H9 (cell line): ENCODE results near the gene TTC7B. TPM values are rescaled to one million over a fixed set of nuclear protein-coding genes. Genes with fewer than 3 reads are reported as not detected.

Source experiments
- DNase-seq: peaks from one replicate; pipeline ENCODE4 v3.0.0-alpha.2; 2017
- H2AFZ ChIP-seq: one replicate; pipeline ENCODE4 v1.6.1; 2013; ENCODE audit warnings: mild to moderate bottlenecking, low read length, control low read depth, moderate library complexity
- H2AK5ac ChIP-seq: 2 replicates; pipeline ENCODE4 v1.6.1; 2013; ENCODE audit warnings: low read length, control low read depth, mixed read lengths; ENCODE audit not compliant: insufficient read length
- H2BK120ac ChIP-seq: one replicate; pipeline ENCODE4 v1.6.1; 2013; ENCODE audit warnings: low read depth, mild to moderate bottlenecking, low read length, control low read depth, inconsistent platforms; ENCODE audit not compliant: poor library complexity, severe bottlenecking
- H2BK12ac ChIP-seq: 2 replicates; pipeline ENCODE4 v1.6.1; 2013; ENCODE audit warnings: low read length, control low read depth, mixed read lengths, low read depth; ENCODE audit not compliant: insufficient read length
- H2BK15ac ChIP-seq: 2 replicates; pipeline ENCODE4 v1.6.1; 2013; ENCODE audit warnings: low read depth, low read length, control low read depth
- H2BK20ac ChIP-seq: one replicate; pipeline ENCODE4 v1.6.1; 2013; ENCODE audit warnings: low read depth, mild to moderate bottlenecking, low read length, control low read depth, inconsistent platforms; ENCODE audit not compliant: poor library complexity, severe bottlenecking
- H2BK5ac ChIP-seq: 2 replicates; pipeline ENCODE4 v1.6.1; 2013; ENCODE audit warnings: low read length, control low read depth, mixed read lengths; ENCODE audit not compliant: insufficient read length
- H3K14ac ChIP-seq: 2 replicates; pipeline ENCODE4 v1.6.1; 2013; ENCODE audit warnings: low read length, control low read depth; ENCODE audit not compliant: insufficient read depth
- H3K18ac ChIP-seq: 2 replicates; pipeline ENCODE4 v1.6.1; 2013; ENCODE audit warnings: low read depth, mild to moderate bottlenecking, mixed read lengths, low read length, control low read depth; ENCODE audit not compliant: insufficient read length
- H3K23ac ChIP-seq: 2 replicates; pipeline ENCODE4 v1.6.1; 2013; ENCODE audit warnings: low read length, control low read depth, mixed read lengths, low read depth; ENCODE audit not compliant: insufficient read length
- H3K23me2 ChIP-seq: 2 replicates; pipeline ENCODE4 v1.6.1; 2013; ENCODE audit warnings: low read depth, mild to moderate bottlenecking, mixed read lengths, low read length, control low read depth; ENCODE audit not compliant: insufficient read length, poor library complexity, severe bottlenecking
- H3K27ac ChIP-seq: 2 replicates; pipeline ENCODE4 v1.5.1; 2013; ENCODE audit warnings: low read length, control low read depth, mixed read lengths, low read depth; ENCODE audit not compliant: insufficient read length
- H3K27me3 ChIP-seq: 2 replicates; pipeline ENCODE4 v1.6.1; 2013; ENCODE audit warnings: low read length, control low read depth, inconsistent platforms; ENCODE audit not compliant: insufficient read depth
- H3K4ac ChIP-seq: 2 replicates; pipeline ENCODE4 v1.6.1; 2013; ENCODE audit warnings: low read depth, mild to moderate bottlenecking, control low read depth, inconsistent platforms, low read length, moderate library complexity
- H3K4me1 ChIP-seq: 2 replicates; pipeline ENCODE4 v1.6.1; 2013; ENCODE audit warnings: low read length, control low read depth, inconsistent platforms; ENCODE audit not compliant: insufficient read depth
- H3K4me2 ChIP-seq: 2 replicates; pipeline ENCODE4 v1.6.1; 2013; ENCODE audit warnings: low read length, control low read depth, mixed read lengths; ENCODE audit not compliant: insufficient read length, insufficient read depth
- H3K56ac ChIP-seq: 2 replicates; pipeline ENCODE4 v1.6.1; 2013; ENCODE audit warnings: low read depth, mild to moderate bottlenecking, mixed read lengths, low read length, control low read depth; ENCODE audit not compliant: insufficient read length
- H3K79me1 ChIP-seq: 2 replicates; pipeline ENCODE4 v1.6.1; 2013; ENCODE audit warnings: low read depth, mild to moderate bottlenecking, moderate library complexity, low read length, control low read depth, inconsistent platforms; ENCODE audit not compliant: insufficient read depth, poor library complexity, severe bottlenecking
- H3K79me2 ChIP-seq: 2 replicates; pipeline ENCODE4 v1.6.1; 2013; ENCODE audit warnings: low read length, control low read depth, inconsistent platforms; ENCODE audit not compliant: insufficient read depth
- H3K9ac ChIP-seq: 2 replicates; pipeline ENCODE4 v1.6.1; 2013; ENCODE audit warnings: low read length, control low read depth, mixed read lengths; ENCODE audit not compliant: insufficient read length; ENCODE audit errors: extremely low read depth
- H3K9me3 ChIP-seq: one replicate; pipeline ENCODE4 v1.6.1; 2013; ENCODE audit warnings: low read depth, low read length, inconsistent platforms; ENCODE audit not compliant: control insufficient read depth
- H3T11ph ChIP-seq: one replicate; pipeline ENCODE4 v1.6.1; 2013; ENCODE audit warnings: mild to moderate bottlenecking, low read length, control low read depth, inconsistent platforms
- H4K20me1 ChIP-seq: one replicate; pipeline ENCODE4 v1.6.1; 2013; ENCODE audit not compliant: control insufficient read depth, insufficient read length, insufficient read depth
- H4K5ac ChIP-seq: 2 replicates; pipeline ENCODE4 v1.6.1; 2013; ENCODE audit warnings: low read depth, mild to moderate bottlenecking, mixed read lengths, low read length, control low read depth; ENCODE audit not compliant: insufficient read length
- H4K8ac ChIP-seq: replicated peaks from 2 replicates; pipeline ENCODE4 v1.6.1; 2013; ENCODE audit warnings: low read length, control low read depth, mixed read lengths, low read depth; ENCODE audit not compliant: insufficient read length
- H4K91ac ChIP-seq: 2 replicates; pipeline ENCODE4 v1.6.1; 2013; ENCODE audit warnings: low read depth, mild to moderate bottlenecking, moderate library complexity, mixed read lengths, low read length, control low read depth; ENCODE audit not compliant: insufficient read length
- H3K27ac Mint-ChIP-seq, 3 experiments: 2 replicates in 2 of 3; 3 replicates in 1 of 3; pipeline ENCODE4 v1.8.0; 2020 to 2021; ENCODE audit warnings: mixed read lengths in 3 of 3, mild to moderate bottlenecking in 1 of 3, moderate library complexity in 1 of 3
- H3K27me3 Mint-ChIP-seq: 2 replicates; pipeline ENCODE4 v1.8.0; 2021; ENCODE audit warnings: low read depth, mild to moderate bottlenecking, moderate library complexity, mixed read lengths
- H3K36me3 Mint-ChIP-seq, 3 experiments: 2 replicates in 2 of 3; 3 replicates in 1 of 3; pipeline ENCODE4 v1.8.0; 2020 to 2021; ENCODE audit warnings: low read depth in 3 of 3, mixed read lengths in 3 of 3; ENCODE audit not compliant: insufficient read depth in 1 of 3
- H3K4me1 Mint-ChIP-seq, 2 experiments: 2 replicates each; pipeline ENCODE4 v1.8.0; 2020; ENCODE audit warnings: mixed read lengths in 2 of 2
- H3K4me3 Mint-ChIP-seq, 2 experiments: 2 replicates in 1 of 2; 3 replicates in 1 of 2; pipeline ENCODE4 v1.8.0; 2020 to 2021; ENCODE audit warnings: mild to moderate bottlenecking in 2 of 2, mixed read lengths in 2 of 2, moderate library complexity in 1 of 2
- H3K9me3 Mint-ChIP-seq, 2 experiments: 2 replicates in 1 of 2; 3 replicates in 1 of 2; pipeline ENCODE4 v1.8.0; 2020; ENCODE audit warnings: mild to moderate bottlenecking in 2 of 2, mixed read lengths in 2 of 2, moderate library complexity in 1 of 2
- CTCF ChIP-seq: fragments of 200-600 bp; sonication (generic); conservative IDR thresholded peaks from 3 replicates; pipeline ENCODE4 v1.8.0; 2021; ENCODE audit warnings: antibody characterized with exemption, mild to moderate bottlenecking
- total RNA-seq: library from RNA; stranded (reverse); gene quantifications from 2 replicates; pipeline ENCODE4 v1.2.1, GENCODE V29; 2021

Gene TTC7B
- total RNA-seq, 1 experiment from 2014 or later: 33.7 TPM

DNA sequence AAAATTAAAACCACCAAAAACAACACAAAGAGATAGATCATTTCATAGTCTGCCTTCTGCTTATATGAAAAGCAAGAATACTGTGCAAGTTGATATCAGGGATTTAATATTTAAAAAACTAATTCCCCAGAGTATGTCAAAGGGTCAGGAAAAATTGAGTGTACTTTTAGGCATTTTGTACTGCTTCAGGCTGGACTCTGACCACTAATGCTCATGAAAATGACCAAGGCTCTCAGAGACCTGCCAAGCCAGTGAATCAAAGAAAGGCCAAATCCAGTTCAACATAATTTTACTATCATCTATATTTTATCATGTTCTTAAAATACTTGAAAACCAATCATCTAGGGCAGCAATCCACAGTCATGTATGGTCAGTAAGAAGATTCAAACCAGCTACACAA, 66.0 kb downstream of the TTC7B start:
- Histone ChIP-seq H2AFZ (no peak overlapping the region), H3K56ac (no peak overlapping the region), H2BK12ac (no peak overlapping the region), H3K4me2 (no peak overlapping the region), H2BK20ac (no peak overlapping the region), H2AK5ac (no peak overlapping the region), H4K5ac (no peak overlapping the region), H2BK15ac (no peak overlapping the region), H3K9ac (no peak overlapping the region), H3K9me3 (no peaks in the 10 kb centered on the region), H4K91ac (no peak overlapping the region), H3K79me2 (no peaks in the 10 kb centered on the region), H3K4me1 (no peaks in the 10 kb centered on the region), H4K20me1 (no peaks in the 10 kb centered on the region), H3K79me1 (no peaks in the 10 kb centered on the region), H3K27me3 (no peaks in the 10 kb centered on the region), H3K14ac (no peak overlapping the region), H3K23me2 (no peaks in the 10 kb centered on the region), H3K27ac (no peak overlapping the region), H3K23ac (no peak overlapping the region), H4K8ac (no peak overlapping the region), H3K4ac (no peak overlapping the region), H3K18ac (no peak overlapping the region), H3T11ph (no peak overlapping the region), H2BK5ac (no peak overlapping the region), H2BK120ac (no peak overlapping the region)
- Mint-ChIP-seq H3K36me3 (peaks cover 2 to 10% (median 5%) of the 10 kb centered on the region in 3 experiments; a peak in 5 of 7 replicates), H3K27ac (no peak overlapping the region), H3K27me3 (no peaks in the 10 kb centered on the region), H3K4me1 (no peaks in the 10 kb centered on the region), H3K4me3 (no peak overlapping the region), H3K9me3 (peaks cover 11 to 15% of the 10 kb centered on the region in 2 experiments)
- TF ChIP-seq CTCF: no peak
- no peak for DNase-seq
